Nephron (organoid): ENCODE measurements around the gene CHCHD4.

Experiments used
- H3K27ac Mint-ChIP-seq, 3 experiments: 2 replicates each; pipeline ENCODE4 v1.8.0; 2020; ENCODE audit warnings: mixed read lengths in 3 of 3, mild to moderate bottlenecking in 2 of 3, moderate library complexity in 1 of 3
- H3K27me3 Mint-ChIP-seq: 2 replicates; pipeline ENCODE4 v1.8.0; 2021; ENCODE audit warnings: low read depth, mild to moderate bottlenecking, moderate library complexity, mixed read lengths
- H3K36me3 Mint-ChIP-seq: 2 replicates; pipeline ENCODE4 v1.8.0; 2020; ENCODE audit warnings: low read depth, mixed read lengths
- H3K4me1 Mint-ChIP-seq: 2 replicates; pipeline ENCODE4 v1.8.0; 2020; ENCODE audit warnings: mixed read lengths
- H3K4me3 Mint-ChIP-seq, 3 experiments: 2 replicates each; pipeline ENCODE4 v1.8.0; 2020; ENCODE audit warnings: mild to moderate bottlenecking in 3 of 3, mixed read lengths in 3 of 3, moderate library complexity in 2 of 3
- H3K9me3 Mint-ChIP-seq: 2 replicates; pipeline ENCODE4 v1.8.0; 2020; ENCODE audit warnings: mixed read lengths
- CTCF ChIP-seq, 3 experiments: fragments of 200-600 bp; sonication (generic); IDR thresholded peaks; one replicate each; pipeline ENCODE4 v1.5.0; 2021; ENCODE audit warnings: antibody characterized with exemption in 3 of 3; ENCODE audit not compliant: unreplicated experiment in 3 of 3

Gene CHCHD4

GRCh38 chr3:14144423-14145075 lies 19.9 kb upstream of the CHCHD4 start:
- Mint-ChIP-seq H3K4me1 (peaks cover 34% of the 10 kb centered on the region), H3K27me3 (no peaks in the 10 kb centered on the region), H3K36me3 (peaks cover 30% of the 10 kb centered on the region), H3K27ac (peak overlapping the region; percentile 91 to 97 (median 97)), H3K4me3 (peak overlapping the region in 2 of 3 experiments; percentile 25 to 42), H3K9me3 (no peaks in the 10 kb centered on the region)
- TF ChIP-seq CTCF (IDR thresholded peaks at IDR 0.05; ENCODE audit: unreplicated experiment in 3 of 3), result no peak

- H3K9me3 Mint-ChIP-seq, result no peaks in the 10 kb centered on the region
- no peak for TF ChIP-seq CTCF (IDR thresholded peaks at IDR 0.05; ENCODE audit: unreplicated experiment in 3 of 3)
- no peaks in the 10 kb centered on the region for H3K27me3 Mint-ChIP-seq
- peak overlapping the region; percentile 73 to 97 (median 91) for H3K27ac Mint-ChIP-seq
- H3K4me1 Mint-ChIP-seq, result peaks cover 34% of the 10 kb centered on the region
- H3K4me3 Mint-ChIP-seq, result no peak overlapping the region
- peaks cover 33% of the 10 kb centered on the region for H3K36me3 Mint-ChIP-seq
These were observed 18.9 kb upstream of the CHCHD4 start for GRCh38 chr3:14143271-14144225.

- Mint-ChIP-seq H3K27ac (peak overlapping the region in 2 of 3 experiments; percentile 43 to 97), H3K9me3 (no peaks in the 10 kb centered on the region), H3K36me3 (peaks cover 35% of the 10 kb centered on the region), H3K4me1 (peaks cover 34% of the 10 kb centered on the region), H3K27me3 (no peaks in the 10 kb centered on the region), H3K4me3 (no peak overlapping the region)
- TF ChIP-seq CTCF (IDR thresholded peaks at IDR 0.05; ENCODE audit: unreplicated experiment in 3 of 3), result no peak
These were observed 18.0 kb upstream of the CHCHD4 start for GRCh38 chr3:14142567-14143270.

- peaks cover 34% of the 10 kb centered on the region for H3K4me1 Mint-ChIP-seq
- TF ChIP-seq CTCF (IDR thresholded peaks at IDR 0.05; ENCODE audit: unreplicated experiment in 3 of 3), result no peak
- no peaks in the 10 kb centered on the region for H3K9me3 Mint-ChIP-seq
- H3K36me3 Mint-ChIP-seq, result peaks cover 25% of the 10 kb centered on the region
- no peak overlapping the region for H3K4me3 Mint-ChIP-seq
- H3K27me3 Mint-ChIP-seq, result no peaks in the 10 kb centered on the region
- H3K27ac Mint-ChIP-seq, result peak overlapping the region in 1 of 3 experiments; percentile 97
These were observed 17.1 kb upstream of the CHCHD4 start for GRCh38 chr3:14141602-14142341.

- no peak overlapping the region for H3K4me3 Mint-ChIP-seq
These were observed 16.5 kb upstream of the CHCHD4 start for GRCh38 chr3:14141144-14141543.

More at GRCh38 chr3:14141144-14141543, 16.5 kb upstream of the CHCHD4 start:
- H3K4me1 Mint-ChIP-seq, result peaks cover 32% of the 10 kb centered on the region
- H3K9me3 Mint-ChIP-seq, result no peaks in the 10 kb centered on the region
- no peak overlapping the region for H3K27ac Mint-ChIP-seq
- TF ChIP-seq CTCF (IDR thresholded peaks at IDR 0.05; ENCODE audit: unreplicated experiment in 3 of 3), result no peak
- H3K27me3 Mint-ChIP-seq, result no peaks in the 10 kb centered on the region
- H3K36me3 Mint-ChIP-seq, result peaks cover 23% of the 10 kb centered on the region
